HCT116 (cell line): ENCODE data around the gene ERICH3.

Experiments
- CEBPB ChIP-seq: IDR thresholded peaks from 2 replicates; pipeline ENCODE4 v1.6.1; 2012; ENCODE audit warnings: low read depth
- CTCF ChIP-seq, 3 experiments: fragments of 200-600 bp in 1 of 3; sonication (generic) in 1 of 3; IDR thresholded peaks in 2 of 3; conservative IDR thresholded peaks in 1 of 3; 2 replicates each; pipeline ENCODE4 v1.5.1; 2012 to 2017; ENCODE audit warnings: low read depth in 2 of 3, low read length in 2 of 3, antibody characterized with exemption in 1 of 3, borderline replicate concordance in 1 of 3, control low read depth in 1 of 3, mild to moderate bottlenecking in 1 of 3, mixed read lengths in 1 of 3, mixed run types in 1 of 3, moderate library complexity in 1 of 3; ENCODE audit not compliant: insufficient read depth in 1 of 3
- EZH2 ChIP-seq: fragments of 200-600 bp; sonication (generic); IDR thresholded peaks from 2 replicates; pipeline ENCODE4 v1.6.1; 2017; ENCODE audit warnings: antibody characterized with exemption, mixed run types
- POLR2A ChIP-seq: IDR thresholded peaks from 2 replicates; pipeline ENCODE4 v1.7.0; 2011; ENCODE audit warnings: borderline replicate concordance; ENCODE audit not compliant: insufficient read depth, insufficient read length; ENCODE audit errors: extremely low read depth
- POLR2AphosphoS5 ChIP-seq: IDR thresholded peaks from 2 replicates; pipeline ENCODE4 v1.6.1; 2011; ENCODE audit warnings: mild to moderate bottlenecking, low read depth, low read length, moderate library complexity
- RAD21 ChIP-seq: IDR thresholded peaks from 2 replicates; pipeline ENCODE4 v1.6.1; 2012; ENCODE audit warnings: low read depth, mild to moderate bottlenecking
- SIN3A ChIP-seq: IDR thresholded peaks from 2 replicates; pipeline ENCODE4 v1.6.1; 2012; ENCODE audit warnings: low read depth
- TF ChIP-seq, protein P1 (sequence below): IDR thresholded peaks from 2 replicates; pipeline ENCODE4 v1.6.1; 2011; ENCODE audit warnings: mild to moderate bottlenecking, low read length, moderate library complexity; ENCODE audit not compliant: insufficient replicate concordance; ENCODE audit errors: extremely low read depth

- TF ChIP-seq POLR2AphosphoS5, result no peak
- TF ChIP-seq CTCF (IDR thresholded peaks at IDR 0.05 in 2 of 3, conservative IDR thresholded peaks at IDR 0.05 in 1 of 3; ENCODE audit: borderline replicate concordance in 1 of 3, insufficient read depth in 1 of 3, low read depth in 2 of 3, low read length in 2 of 3), result no peak
- TF ChIP-seq, protein P1, sequence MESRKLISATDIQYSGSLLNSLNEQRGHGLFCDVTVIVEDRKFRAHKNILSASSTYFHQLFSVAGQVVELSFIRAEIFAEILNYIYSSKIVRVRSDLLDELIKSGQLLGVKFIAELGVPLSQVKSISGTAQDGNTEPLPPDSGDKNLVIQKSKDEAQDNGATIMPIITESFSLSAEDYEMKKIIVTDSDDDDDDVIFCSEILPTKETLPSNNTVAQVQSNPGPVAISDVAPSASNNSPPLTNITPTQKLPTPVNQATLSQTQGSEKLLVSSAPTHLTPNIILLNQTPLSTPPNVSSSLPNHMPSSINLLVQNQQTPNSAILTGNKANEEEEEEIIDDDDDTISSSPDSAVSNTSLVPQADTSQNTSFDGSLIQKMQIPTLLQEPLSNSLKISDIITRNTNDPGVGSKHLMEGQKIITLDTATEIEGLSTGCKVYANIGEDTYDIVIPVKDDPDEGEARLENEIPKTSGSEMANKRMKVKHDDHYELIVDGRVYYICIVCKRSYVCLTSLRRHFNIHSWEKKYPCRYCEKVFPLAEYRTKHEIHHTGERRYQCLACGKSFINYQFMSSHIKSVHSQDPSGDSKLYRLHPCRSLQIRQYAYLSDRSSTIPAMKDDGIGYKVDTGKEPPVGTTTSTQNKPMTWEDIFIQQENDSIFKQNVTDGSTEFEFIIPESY, result no peak
- TF ChIP-seq EZH2, result no peak
- no peak for TF ChIP-seq SIN3A
- no peak for TF ChIP-seq RAD21
- no peak for TF ChIP-seq CEBPB
- no peak for TF ChIP-seq POLR2A
These were observed 25.7 kb upstream of the ERICH3 start for GRCh38 chr1:74699331-74699730.
